NOMO-1 treated with dmso at 0.1 percent for 144 hours (cell line): ENCODE data around the gene KAZALD1.

Experiments used
- DNase-seq: peaks from one replicate; lab custom pipeline; 2025; ENCODE audit not compliant: unreplicated experiment; lab: John Stamatoyannopoulos, UW

Gene KAZALD1

GRCh38 chr10:101046332-101047238, 15.2 kb upstream of the KAZALD1 start:
- DNase-seq: no peak

- no peak for DNase-seq
Observed at GRCh38 chr10:101047268-101047667, 14.5 kb upstream of the KAZALD1 start.

GRCh38 chr10:101047961-101048892, 13.6 kb upstream of the KAZALD1 start:
- DNase-seq: no peak

- DNase-seq: no peak
Observed at GRCh38 chr10:101050208-101051069, 11.3 kb upstream of the KAZALD1 start.

GRCh38 chr10:101052285-101052684, 9.5 kb upstream of the KAZALD1 start:
- no peak for DNase-seq

GRCh38 chr10:101053516-101053915, 8.3 kb upstream of the KAZALD1 start:
- DNase-seq: no peak

GRCh38 chr10:101054351-101054750, 7.4 kb upstream of the KAZALD1 start:
- no peak for DNase-seq

- no peak for DNase-seq
Observed at GRCh38 chr10:101054876-101055275, 6.9 kb upstream of the KAZALD1 start.

GRCh38 chr10:101055411-101055810, 6.4 kb upstream of the KAZALD1 start:
- DNase-seq: no peak

- DNase-seq: no peak
Observed at GRCh38 chr10:101056365-101057151, 5.2 kb upstream of the KAZALD1 start.

GRCh38 chr10:101060036-101060950, 1.5 kb upstream of the KAZALD1 start:
- peak; percentile 90 for DNase-seq

- DNase-seq: peak; percentile 90
Observed at GRCh38 chr10:101060951-101061623, 702 bp upstream of the KAZALD1 start.

GRCh38 chr10:101062232-101063049, 652 bp downstream of the KAZALD1 start:
- DNase-seq: peak; percentile 62

- no peak for DNase-seq
Observed at GRCh38 chr10:101063050-101063525, 1.3 kb downstream of the KAZALD1 start.

GRCh38 chr10:101063548-101064414, 2.0 kb downstream of the KAZALD1 start:
- no peak for DNase-seq

- no peak for DNase-seq
Observed at GRCh38 chr10:101064415-101065030, 2.7 kb downstream of the KAZALD1 start.
